ENCODE measurements around the gene ZNF300.
"Not testable (repeated sequence)": the region's sequence is repeated elsewhere in the genome, so short reads cannot be mapped to it uniquely, and the experiment has no call there.

ZNF300 gene

DNA sequence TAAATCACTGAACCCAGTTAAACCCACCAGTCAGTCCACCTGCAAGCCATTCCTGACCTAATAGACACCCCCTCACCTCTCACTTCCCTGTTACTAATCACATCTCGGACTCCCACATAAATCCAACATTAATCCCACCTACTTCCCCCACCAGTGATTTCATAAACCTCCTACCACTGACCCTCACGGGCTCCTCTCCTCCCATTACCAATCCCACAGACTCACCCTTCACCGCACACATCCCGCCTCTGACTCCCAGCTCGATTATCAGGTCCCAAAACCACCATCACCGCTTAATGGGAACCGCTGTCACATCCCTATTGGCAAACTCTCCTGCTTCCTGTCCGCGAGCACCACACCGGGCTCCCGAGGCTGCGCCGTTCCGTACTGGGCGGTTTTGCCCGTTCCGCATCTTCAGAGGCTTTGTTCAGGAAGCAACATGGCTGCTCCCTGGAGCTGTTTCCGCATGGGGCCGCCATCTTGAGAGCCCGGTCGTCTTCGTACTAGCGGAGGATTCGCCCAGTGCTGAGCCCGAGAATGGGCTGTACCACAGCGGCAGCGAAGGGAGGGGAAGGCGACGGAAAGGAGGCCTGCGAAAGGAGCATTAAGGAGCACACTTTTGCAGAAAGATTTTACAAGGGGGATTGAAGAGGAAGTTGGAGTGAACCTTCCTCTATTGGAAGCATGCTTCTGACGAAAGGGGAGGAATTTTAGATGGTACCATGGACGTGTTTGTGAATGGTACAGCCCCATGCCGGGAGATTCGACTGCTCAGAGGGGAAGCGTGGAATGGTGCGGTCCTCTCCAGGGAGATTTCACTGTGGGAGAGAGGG lies at the start of gene ZNF300:
TSS of gene ZNF300 (minus strand) at position 502 of the 833 bp plus-strand sequence. CDS start 1,825 bp downstream, outside the sequence.
- no peak for DNase-seq

DNA sequence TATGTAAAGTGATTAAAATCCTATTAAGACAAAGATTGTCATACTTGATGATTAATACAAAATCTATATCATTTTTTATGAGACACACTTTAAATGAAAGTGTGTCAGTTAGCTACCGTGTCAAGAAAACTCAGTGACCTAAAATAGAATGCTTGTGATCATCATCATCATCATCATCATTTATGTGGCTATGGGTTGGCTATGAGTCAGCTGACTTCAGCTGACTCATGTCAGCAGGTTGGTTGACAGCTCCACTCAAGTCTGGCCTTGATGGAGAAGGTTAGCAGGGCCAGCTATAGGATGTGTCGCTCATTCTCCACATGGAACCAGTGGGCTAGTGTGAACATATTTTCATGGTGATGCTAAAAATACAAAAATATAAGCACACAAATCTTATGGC lies 43.8 kb upstream of the ZNF300 start:
- DNase-seq, result no peak

DNA sequence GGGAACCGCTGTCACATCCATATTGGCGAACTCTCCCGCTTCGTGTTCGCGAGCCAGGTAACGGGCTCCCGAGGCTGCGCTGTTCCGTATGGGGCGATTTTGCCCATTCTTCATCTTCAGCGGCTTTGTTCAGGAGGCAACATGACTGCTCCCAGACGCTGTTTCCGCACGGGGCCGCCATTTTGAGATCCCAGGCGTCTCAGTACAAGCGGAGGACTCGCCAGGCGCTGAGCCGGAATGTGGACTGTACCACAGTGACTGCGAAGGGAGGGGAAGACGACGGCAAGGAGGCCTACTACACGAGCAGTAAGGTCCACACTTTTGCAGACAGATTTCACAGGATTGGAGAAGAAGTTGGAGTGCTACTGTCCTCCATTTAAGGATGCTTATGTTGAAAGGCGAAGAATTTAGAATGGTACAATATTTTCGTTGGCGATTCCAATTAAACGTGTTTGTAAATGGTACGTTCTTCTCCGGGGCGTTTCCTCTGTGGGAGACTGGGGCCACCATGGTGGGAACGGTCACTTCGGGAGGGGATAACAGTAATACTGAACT lies 41.6 kb upstream of the ZNF300 start:
- no peak for DNase-seq

DNA sequence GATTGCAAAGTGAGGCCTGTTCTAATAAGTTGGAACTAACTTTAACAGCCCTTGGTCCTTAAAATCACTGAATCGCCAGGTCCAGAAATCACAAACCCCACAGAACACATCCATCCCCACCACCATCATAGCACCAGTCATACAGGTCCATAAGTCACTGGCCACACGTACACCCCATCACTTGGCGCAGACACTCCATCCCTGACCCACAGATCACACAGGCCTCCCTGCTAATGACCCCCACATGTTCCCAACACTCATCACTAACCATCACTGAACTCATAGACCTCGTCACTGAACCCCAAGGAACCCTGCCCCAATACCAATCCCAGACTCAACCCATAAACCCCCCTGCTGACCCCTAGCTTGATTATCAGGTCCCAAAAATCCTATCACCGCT lies 41.2 kb upstream of the ZNF300 start:
- no peak for DNase-seq

DNA sequence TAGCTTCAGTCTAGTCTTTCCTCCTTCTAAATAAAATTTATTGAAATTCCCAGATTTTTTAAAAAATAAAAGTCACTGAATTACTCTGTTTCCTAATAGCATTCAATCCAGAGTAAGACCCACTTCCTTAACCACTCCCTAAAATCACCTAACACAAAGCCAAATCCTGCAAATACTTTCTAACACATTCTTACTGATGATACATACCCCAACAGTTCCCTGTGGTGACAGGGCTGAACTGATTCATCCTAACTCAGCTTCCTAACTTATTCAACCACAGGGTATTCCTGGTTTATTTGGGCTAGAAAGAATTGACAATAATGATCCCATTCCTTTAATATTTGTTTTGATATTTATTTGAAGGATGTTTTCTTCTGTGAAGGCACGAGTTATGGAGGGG lies 40.7 kb upstream of the ZNF300 start:
- DNase-seq, result no peak

DNA sequence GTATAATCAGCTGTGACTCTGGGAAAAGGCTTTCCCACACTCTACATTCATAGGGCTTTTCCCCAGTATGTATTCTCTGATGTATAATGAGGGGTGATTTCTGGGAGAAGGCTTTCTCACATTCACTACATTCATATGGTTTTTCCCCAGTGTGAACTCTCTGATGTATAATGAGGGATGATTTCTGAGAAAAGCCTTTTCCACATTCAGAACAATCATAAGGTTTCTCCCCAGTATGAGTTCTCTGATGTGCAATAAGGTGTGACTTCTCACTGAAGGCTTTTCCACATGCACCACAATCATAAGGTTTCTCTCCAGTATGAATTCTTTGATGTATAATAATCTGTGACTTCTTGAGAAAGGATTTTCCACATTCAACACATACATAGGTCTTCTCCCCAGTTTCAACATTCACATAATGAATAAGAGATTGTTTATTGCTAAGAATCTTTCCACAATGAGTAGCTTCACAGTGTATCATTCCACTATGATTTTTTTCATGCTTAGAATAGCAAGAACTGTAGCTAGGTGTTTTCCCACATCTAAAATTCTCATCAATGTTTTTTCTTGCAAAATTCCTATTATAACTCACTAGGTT lies 26.7 kb upstream of the ZNF300 start:
- no peak for DNase-seq

DNA sequence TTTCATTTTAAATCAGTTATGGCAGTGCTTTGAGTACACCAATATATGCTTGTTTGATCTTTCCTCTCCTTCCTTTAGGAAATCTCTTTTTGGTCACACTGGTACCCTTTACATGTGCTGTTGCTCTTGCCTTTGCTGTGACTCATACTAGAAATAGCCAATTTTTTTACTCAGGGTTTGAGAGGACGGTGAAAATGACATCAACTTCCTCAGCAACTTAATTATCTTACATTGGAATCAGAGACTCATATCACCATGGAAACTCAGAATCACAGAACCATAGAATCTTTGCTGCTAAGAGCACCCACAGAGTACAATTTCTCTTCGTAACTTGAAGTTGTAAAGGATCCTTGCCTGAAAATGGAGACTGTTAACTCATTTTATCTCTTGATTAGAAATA lies 13.8 kb upstream of the ZNF300 start:
- no peak for DNase-seq

DNA sequence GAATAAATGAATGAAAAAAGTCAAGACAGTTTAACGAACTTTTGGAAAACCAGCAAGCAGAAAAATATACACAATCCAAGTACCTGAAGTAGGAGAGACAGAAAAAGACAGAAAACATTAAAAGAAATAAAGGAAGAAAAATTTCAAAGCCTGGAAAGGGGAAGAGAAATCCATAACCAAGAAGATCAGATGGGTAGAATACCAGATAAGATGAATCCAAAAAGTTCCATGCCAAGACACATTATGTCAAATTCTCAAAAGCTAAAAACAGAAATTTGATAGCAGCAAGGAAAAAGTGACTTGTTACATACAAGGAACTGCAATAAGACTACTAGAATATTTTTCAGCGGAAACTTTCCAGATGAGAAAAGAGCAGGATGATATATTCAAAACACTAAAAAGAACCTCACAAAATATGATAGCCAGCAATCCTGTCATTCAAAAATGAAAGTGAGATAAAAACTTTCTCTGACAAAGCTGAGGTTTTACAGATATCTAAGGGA lies 7.6 kb upstream of the ZNF300 start:
- no peak for DNase-seq

DNA sequence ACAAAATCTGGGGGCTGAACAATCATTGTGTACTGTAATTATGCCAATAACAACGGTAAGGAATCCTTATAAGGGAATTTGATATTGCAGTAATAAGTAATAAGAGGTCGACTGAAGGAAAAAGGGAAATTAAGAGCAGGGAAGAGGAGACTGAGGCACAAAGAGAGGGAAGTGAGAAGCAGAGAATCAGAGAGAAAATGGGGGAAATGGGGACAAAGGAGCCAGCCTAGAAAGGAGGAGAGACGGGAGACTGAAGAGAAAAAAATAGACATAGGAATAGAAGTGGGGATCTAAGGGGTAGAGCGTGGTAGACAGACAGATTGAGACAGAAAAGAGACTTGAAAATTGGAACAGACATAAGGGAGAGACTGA lies 518 bp upstream of the ZNF300 start:
- DNase-seq, result no peak

DNA sequence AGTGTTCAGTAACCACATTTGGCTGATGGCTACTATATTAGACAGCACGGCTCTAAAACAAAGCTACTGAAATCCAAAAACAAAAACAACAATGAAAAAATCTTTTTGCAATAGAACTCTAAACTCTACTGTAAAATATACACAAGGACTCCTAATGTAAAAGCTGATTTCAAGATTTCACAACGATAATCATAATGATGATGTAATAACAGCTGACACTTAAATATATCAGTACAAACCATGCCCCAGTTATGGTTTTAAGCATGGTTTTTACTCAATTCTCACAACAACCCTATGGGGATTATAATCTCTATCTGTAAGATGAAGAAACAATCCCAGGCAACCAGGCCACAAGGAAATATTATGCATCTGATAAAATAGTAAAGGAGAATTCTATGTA lies 3.3 kb downstream of the ZNF300 start:
- no peak for DNase-seq

DNA sequence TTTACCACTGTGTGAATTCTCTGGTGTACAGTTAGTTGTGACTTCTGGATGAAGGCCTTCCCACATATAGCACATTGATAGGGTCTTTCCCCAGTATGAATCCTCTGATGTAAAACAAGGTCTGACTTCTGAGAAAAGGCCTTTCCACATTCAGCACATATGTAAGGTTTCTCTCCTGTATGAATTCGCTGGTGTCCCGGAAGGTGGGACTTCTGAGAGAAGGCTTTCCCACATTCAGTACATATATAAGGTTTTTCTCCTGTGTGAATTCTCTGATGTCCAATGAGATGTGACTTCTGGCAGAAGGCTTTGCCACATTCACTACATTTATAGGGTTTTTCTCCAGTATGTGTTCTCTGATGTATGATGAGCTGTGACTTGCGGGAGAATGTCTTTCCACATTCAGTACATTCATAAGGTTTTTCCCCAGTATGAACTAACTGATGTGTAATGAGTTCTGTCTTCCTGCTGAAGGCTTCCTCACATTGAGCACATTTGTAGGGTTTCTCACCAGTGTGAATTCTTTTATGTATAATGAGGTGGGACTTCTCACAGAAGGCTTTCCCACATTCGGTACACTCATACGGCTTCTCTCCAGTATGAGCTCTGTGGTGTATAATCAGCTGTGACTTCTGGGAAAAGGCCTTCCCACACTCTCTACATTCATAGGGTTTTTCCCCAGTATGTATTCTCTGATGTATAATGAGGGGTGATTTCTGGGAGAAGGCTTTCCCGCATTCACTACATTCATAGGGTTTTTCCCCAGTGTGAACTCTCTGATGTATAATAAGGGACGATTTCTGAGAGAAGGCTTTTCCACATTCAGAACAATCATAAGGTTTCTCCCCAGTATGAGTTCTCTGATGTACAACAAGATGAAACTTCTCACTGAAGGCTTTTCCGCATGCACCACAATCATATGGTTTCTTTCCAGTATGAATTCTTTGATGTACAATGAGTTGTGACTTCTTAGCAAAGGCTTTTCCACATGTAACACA lies 9.1 kb downstream of the ZNF300 start:
- DNase-seq, result no peak

DNA sequence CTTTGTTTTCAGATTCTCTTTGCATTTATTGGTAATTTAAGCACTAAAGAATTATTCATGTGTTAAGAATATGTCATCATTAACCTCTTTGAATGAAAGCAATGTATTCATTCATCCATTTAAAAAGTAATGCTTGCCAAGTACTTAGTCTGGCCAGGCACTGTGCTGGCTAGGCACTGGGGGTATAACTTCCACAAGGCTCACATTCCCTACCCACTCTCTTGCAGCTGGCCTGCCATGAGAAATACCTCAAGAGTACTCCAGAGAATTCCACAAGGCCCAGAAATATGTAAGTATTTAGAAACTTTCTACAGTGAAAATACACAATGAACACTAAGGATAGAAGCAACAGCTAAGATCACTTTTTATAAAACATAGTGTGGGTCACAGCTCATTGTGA lies 25.4 kb downstream of the ZNF300 start:
- no peak for DNase-seq

DNA sequence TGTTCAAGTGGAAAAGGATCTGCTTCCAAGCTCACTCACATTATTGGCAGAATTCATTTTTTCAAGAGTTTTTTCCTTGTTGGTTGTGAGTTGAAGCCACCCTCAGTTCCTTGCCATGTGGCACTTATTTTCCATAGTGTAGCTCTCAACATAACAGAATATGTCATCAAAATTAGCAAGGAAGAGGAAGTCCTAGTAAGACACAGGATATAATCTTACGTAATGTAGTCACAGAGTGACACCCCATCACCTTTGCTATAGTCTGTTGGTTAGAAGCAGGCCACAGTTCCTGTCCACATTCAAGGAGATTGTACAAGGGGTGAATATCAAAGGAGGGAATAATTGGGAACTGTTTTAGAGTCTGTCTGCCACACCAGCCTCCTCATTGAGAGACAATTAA lies 42.7 kb downstream of the ZNF300 start:
- no peak for DNase-seq

DNA sequence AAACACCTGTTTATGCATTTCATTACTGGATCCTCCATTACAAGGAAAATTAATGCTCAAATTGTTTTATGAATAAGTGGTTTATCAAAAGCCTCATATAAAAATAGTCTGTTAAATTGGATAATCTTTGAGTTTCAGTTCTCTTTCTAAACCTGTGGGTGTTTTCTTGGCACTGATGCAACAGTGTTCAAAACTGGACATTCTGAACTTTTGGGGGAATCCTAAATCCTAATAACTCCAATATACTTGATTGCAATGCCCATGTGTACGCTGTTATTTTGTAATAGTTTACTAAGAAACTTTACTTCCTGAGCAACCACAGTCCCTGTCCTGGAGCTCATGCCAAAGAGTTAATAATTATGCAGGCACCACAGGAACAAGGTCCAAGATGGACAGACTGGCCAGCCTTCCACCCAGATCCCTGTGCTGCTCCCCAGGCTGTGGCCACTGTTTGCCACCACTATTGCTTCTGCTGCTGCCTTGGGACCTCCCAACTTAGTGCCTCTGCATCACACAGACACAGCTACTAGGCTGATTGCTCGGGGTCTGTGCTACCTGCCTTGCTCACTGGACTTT lies 44.4 kb downstream of the ZNF300 start:
- DNase-seq, result no peak

DNA sequence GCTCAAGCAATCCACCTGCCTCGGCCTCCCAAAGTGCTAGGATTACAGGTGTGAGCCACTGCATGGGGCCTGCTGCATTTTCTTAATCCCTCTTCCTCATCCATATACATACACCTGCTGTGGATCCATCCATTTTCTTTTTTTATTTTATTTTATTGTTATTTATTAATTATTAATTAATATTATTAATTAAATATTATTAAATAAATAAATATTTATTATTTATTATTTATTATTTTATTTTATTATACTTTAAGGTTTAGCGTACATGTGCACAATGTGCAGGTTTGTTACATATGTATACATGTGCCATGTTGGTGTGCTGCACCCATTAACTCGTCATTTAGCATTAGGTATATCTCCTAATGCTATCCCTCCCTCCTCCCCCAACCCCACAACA lies 48.1 kb downstream of the ZNF300 start:
- not testable (repeated sequence) for DNase-seq

DNA sequence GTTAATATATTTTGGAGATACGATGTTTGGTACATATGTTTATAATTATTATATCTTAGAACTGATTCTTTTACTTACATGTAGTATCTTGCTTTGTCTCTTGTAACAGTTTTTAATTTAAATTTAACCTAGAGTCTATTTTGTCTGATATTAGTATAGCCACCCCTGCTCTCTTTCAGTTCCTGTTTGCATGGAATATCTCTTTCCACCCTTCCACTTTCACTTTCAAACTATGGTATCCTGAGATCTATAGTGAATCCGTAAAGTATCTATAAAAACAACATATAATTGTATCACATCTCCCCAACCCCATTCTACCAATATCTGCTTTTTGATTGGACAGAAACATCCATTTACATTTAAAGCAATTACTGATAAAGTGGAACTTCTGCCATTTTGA lies 51.2 kb downstream of the ZNF300 start:
- no peak for DNase-seq

DNA sequence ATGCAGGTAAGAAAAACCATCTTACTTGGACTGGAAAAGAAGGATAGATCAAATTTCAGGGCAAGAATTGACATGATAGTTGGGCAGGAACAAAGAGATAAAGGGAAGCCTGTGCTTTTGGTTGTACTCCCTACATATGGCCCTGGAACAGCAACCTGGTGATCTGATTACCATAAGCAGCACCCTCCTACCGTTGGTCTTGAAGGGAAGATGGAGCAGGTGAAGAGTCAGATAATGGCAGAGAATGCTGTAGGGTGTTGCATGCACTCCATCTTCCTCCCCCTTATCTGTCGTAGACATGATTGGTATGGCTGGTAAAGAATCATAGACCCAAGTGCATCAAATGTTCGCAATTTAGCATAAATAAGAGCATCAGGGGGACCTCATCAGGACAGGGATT lies 53.7 kb downstream of the ZNF300 start:
- DNase-seq, result no peak

DNA sequence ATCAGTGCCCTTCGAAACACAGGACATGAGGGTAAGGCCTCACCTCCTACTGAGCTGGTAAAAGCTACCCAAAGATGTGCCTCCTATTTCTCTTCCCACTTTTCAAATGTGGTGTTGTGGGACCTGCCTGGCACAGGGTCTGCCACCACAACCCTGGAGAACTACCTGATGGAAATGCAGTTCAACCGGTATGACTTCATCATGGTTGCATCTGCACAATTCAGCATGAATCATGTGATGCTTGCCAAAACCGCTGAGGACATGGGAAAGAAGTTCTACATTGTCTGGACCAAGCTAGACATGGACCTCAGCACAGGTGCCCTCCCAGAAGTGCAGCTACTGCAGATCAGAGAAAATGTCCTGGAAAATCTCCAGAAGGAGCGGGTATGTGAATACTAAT lies 56.5 kb downstream of the ZNF300 start:
- no peak for DNase-seq

DNA sequence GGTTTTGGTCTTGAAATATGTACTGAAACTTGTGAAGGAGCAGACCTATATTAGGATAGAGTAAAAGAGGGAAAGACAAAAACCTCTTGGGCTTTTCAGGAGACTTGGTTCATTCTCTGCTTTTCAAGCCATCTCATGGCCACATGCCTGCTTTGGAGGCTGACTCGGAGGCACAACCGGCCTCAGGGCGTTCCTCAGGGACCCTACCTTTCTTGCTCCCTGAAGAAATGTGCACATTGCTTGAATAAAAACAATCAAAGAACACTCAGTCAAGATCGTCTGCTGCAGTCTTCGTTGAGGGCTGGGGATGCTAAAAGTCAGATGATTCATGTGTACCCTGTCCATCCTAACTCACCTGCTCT lies 57.5 kb downstream of the ZNF300 start:
- DNase-seq, result no peak

DNA sequence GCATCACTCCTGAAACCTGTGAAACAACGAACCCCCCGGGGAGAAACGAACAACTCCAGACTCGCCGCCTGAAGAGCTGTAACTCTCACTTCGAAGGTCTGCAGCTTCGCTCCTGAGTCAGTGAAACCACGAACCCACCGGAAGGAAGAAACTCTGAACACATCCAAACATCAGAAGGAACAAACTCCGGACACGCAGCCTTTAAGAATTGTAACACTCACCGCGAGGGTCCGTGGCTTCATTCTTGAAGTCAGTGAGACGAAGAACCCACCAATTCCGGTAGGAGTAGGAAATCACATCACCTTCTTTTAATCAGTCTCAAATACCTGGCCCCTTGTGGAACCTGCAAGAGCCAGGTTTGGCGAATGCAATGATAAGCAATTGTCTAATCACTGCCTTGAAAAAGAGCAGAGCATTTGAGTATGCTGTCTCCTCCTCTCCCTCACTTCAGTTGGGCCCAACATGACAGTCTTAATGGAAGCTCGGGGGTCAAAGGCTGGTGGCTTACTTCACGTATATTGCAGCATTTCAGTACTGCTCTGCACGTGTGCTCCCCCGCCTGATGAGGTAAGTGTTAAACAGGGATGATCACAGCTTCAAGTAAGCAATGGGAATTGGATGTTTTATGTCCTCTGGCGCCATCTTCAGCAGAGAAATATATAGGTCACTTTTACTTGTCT lies 58.0 kb downstream of the ZNF300 start:
- DNase-seq, result peak; percentile 44

DNA sequence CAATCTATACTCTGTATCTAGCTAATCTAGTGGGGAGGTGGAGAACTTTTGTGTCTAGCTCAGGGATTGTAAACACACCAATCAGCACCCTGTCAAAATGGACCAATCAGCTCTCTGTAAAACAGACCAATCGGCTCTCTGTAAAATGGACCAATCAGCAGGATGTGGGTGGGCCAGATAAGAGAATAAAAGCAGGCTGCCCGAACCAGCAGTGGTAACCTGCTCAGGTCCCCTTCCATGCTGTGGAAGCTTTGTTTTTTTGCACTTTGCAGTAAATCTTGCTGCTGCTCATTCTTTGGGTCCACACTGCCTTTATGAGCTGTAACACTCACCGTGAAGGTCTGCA lies 58.5 kb downstream of the ZNF300 start, which contains the start of gene IRGM:
TSS of gene IRGM (plus strand) at position 214 of the 346 bp plus-strand sequence. CDS start 1,603 bp downstream, outside the sequence.
- DNase-seq, result not testable (repeated sequence)

Data from NCI-H1048 (cell line).